ENCODE data around the gene TMCC1. TPM values are rescaled to one million over a fixed set of nuclear protein-coding genes. Genes with fewer than 3 reads are reported as not detected.

TMCC1 gene
- total and polyA plus RNA-seq, 10 of the 15 experiments (the other 5 are each of a cell fraction or from before 2014, with no cell fraction given): 2.3 to 21.1 (median 8.4) TPM

DNA sequence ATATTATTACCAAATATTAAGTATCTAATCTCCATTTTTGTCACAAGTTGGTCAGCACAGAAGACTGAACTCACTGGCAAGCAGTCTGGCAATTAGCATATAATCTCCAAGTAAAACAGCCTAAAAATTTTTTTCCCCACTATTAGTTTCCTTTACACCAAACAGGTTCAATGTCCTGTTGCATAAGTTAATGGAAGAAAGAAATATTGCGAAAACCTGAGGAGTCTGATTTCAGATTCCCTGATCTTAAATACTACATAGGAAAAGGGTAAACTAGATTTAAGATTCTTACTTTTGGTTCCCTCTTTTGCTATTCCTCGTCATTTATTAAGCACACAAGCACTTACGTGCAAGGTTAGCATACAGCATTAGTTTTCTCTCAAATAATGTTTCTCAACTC is 153.9 kb downstream of the TMCC1 start:
- no peak for ATAC-seq
- SMC1A ChIA-PET (ENCODE audit: uncharacterized antibody, unreplicated experiment): no interaction called here
- TF ChIP-seq TARDBP (IDR thresholded peaks at IDR 0.05; ENCODE audit: borderline replicate concordance): no peak
- TF ChIP-seq ZZZ3 (IDR thresholded peaks at IDR 0.05; ENCODE audit: control insufficient read depth, insufficient read length, low read depth): no peak
- no peak for TF ChIP-seq CBX3 (IDR thresholded peaks at IDR 0.05; ENCODE audit: borderline replicate concordance, low read depth)
- TF ChIP-seq BRCA1 (IDR thresholded peaks at IDR 0.05; ENCODE audit: low read depth, low read length): no peak
- TF ChIP-seq SUZ12 (IDR thresholded peaks at IDR 0.05; ENCODE audit: unreplicated experiment): no peak
- TF ChIP-seq HDGF (IDR thresholded peaks at IDR 0.05): no peak
- no peak for TF ChIP-seq CEBPB (IDR thresholded peaks at IDR 0.05; ENCODE audit: borderline replicate concordance in 1 of 2, low read depth in 2 of 2, low read length in 2 of 2)
- no peak for TF ChIP-seq ZNF622 (IDR thresholded peaks at IDR 0.05)
- no peak for TF ChIP-seq RAD51 (IDR thresholded peaks at IDR 0.05)
- TF ChIP-seq SRF (IDR thresholded peaks at IDR 0.05; ENCODE audit: low read depth in 2 of 2, low read length in 2 of 2): no peak
- in situ Hi-C loops (cut with MboI): no loop called here
- Histone ChIP-seq H3K79me2 (ENCODE audit: control insufficient read depth, insufficient read depth, low read length) (no peaks in the 10 kb centered on the region), H3K9me3 (replicated peaks; ENCODE audit: control insufficient read depth, insufficient read depth, low read length) (no peaks in the 10 kb centered on the region), H3K27ac (ENCODE audit: control insufficient read depth, insufficient read depth) (no peak overlapping the region), H3K4me3 (no peak overlapping the region), H3K4me2 (ENCODE audit: control insufficient read depth, insufficient read depth) (no peak overlapping the region), H4K20me1 (ENCODE audit: control insufficient read depth, insufficient read depth) (no peaks in the 10 kb centered on the region), H3K27me3 (replicated peaks in 1 of 2; ENCODE audit: control insufficient read depth in 2 of 2, insufficient read depth in 2 of 2, low read length in 1 of 2) (no peaks in the 10 kb centered on the region), H2AFZ (ENCODE audit: control insufficient read depth, low read depth, low read length) (no peak overlapping the region), H3K9ac (ENCODE audit: control insufficient read depth, insufficient read depth, low read length) (no peak overlapping the region), H3K4me1 (ENCODE audit: control insufficient read depth, insufficient read depth, low read length) (no peaks in the 10 kb centered on the region), H3K36me3 (ENCODE audit: control insufficient read depth in 2 of 2, insufficient read depth in 2 of 2, low read length in 1 of 2) (no peaks in the 10 kb centered on the region)
- BruUV-seq (replicated peaks): no TSS peak
- POLR2A ChIA-PET: interaction anchor here (0.7 kb wide), 1 partner anchor 152 kb away, joined by 3 read pairs; no protein-coding TSS in a partner anchor
- DNase-seq (ENCODE audit: low read depth, low spot score): no peak
- intact Hi-C loops (cut with micrococcal nuclease; ENCODE audit: unreplicated experiment): no loop called here
- 97% methylated on average over 3 of the region's 3 CpGs for WGBS (ENCODE audit: insufficient coverage, insufficient replicate concordance, low lambda C conversion rate, missing lambda C conversion rate)
- CTCF ChIA-PET: interaction anchor here (1.2 kb wide), 1 partner anchor 14 kb away, joined by 3 read pairs; no protein-coding TSS in a partner anchor
- no peak for FAIRE-seq
- RAD21 ChIA-PET (ENCODE audit: unreplicated experiment): no interaction called here

Data from GM12878 (cell line).